Muscle layer of colon (tissue), 2 donors: Measurements from ENCODE around the gene PTPRD.

Source experiments
- H3K27ac ChIP-seq: one replicate; pipeline ENCODE4 v1.7.0; 2013; ENCODE audit warnings: low read depth, mild to moderate bottlenecking, low read length, moderate library complexity
- H3K27me3 ChIP-seq, 2 donors: one replicate each; pipeline ENCODE4 v1.7.0; 2013; ENCODE audit warnings: low read length in 2 of 2, mild to moderate bottlenecking in 2 of 2; ENCODE audit not compliant: insufficient read depth in 2 of 2, control insufficient read depth in 1 of 2
- H3K36me3 ChIP-seq: one replicate; pipeline ENCODE4 v1.7.0; 2013; ENCODE audit warnings: mild to moderate bottlenecking, low read length; ENCODE audit not compliant: insufficient read depth
- H3K4me1 ChIP-seq: one replicate; pipeline ENCODE4 v1.7.0; 2013; ENCODE audit warnings: mild to moderate bottlenecking, low read length; ENCODE audit not compliant: insufficient read depth
- H3K4me3 ChIP-seq, 2 donors: one replicate each; pipeline ENCODE4 v1.7.0; 2013; ENCODE audit warnings: low read length in 2 of 2, low read depth in 1 of 2, mild to moderate bottlenecking in 1 of 2, moderate library complexity in 1 of 2
- H3K9ac ChIP-seq: one replicate; pipeline ENCODE4 v1.7.0; 2013; ENCODE audit warnings: low read length
- H3K9me3 ChIP-seq: one replicate; pipeline ENCODE4 v1.7.0; 2013; ENCODE audit warnings: mild to moderate bottlenecking, low read length
- donor health status: abdominal sarcoma.
- donor health status: Adenocarcinoma of cecum.

PTPRD gene

DNA sequence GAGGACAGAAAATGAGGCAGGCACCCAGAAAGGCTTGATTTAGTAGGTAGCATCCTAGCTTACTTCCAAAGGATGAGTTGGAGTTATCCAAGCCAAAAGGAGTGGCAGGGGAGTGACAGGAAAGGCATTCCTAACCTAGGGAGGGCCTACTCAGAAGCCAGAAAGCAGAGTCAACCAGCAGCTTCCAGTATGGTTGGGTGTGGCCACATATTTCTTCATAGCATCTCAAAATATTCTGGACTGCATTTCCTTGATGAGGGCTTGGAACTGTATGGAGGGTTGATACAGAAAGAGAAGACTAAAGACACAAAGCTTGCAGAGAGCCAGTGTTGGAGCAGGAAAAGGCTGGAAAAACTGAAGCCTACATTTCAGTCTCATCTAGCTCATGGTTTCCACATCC is 2156.5 kb downstream of the PTPRD start:
- H3K4me3 ChIP-seq: no peak overlapping the region
- no peaks in the 10 kb centered on the region for H3K36me3 ChIP-seq
- H3K4me1 ChIP-seq: no peaks in the 10 kb centered on the region
- no peak overlapping the region for H3K9ac ChIP-seq
- H3K9me3 ChIP-seq: no peaks in the 10 kb centered on the region
- H3K27me3 ChIP-seq: no peaks in the 10 kb centered on the region
- H3K27ac ChIP-seq: no peak overlapping the region

DNA sequence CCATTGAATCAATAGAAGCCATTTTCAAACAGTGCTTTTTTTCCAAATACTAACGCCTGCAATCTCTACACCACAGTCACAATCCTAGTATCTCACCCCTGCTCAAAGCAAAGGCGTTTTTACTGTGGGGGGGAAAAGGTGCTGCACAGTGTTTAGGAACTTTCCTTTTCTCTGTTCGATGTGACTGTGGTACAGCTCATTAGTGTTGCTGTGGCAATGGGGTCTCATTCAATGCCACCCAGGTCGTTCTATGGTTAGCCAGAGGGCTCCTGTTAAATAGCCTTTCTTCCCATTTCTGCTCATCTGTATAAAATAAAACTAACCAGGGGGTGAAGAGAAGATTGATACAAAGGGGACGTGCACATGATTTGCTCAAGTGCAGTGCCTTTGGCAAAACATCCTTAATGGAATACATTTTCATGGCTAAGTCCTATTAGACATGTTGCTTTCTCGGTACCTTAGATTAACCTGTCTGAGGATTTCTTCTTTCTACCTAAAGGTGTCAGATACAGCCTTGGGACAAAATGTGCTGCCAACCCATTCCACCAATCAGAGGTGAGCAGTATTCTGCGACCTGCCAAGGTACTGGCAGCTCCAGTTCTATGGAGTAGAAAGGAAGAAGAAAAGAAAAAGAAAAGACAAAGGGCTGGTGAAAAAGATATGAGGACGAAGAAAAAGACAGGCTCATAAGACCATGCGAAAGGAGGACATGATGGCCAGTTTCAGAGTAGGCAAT is 2161.8 kb downstream of the PTPRD start:
- H3K36me3 ChIP-seq: no peaks in the 10 kb centered on the region
- H3K9ac ChIP-seq: no peak overlapping the region
- H3K9me3 ChIP-seq: no peaks in the 10 kb centered on the region
- H3K27ac ChIP-seq: no peak overlapping the region
- no peak overlapping the region for H3K4me3 ChIP-seq
- no peaks in the 10 kb centered on the region for H3K27me3 ChIP-seq
- no peaks in the 10 kb centered on the region for H3K4me1 ChIP-seq

DNA sequence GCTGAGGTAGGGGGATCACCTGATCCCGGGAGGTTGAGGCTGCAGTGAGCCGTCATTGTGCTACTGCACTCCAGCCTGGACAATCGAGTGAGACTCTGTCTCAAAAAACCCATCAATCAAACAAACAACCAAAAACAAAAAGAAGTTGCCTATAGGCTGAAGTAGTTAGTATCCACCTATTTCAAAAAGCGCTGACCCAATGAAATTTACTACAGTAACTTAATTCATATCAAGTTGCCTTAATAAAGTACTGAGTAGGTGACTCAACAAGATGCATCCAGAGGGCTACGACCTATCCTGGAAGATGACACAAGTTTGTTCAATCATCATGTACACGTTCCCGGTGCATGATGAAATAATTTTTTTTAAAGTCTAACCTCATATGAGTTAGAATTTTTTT is 2164.6 kb downstream of the PTPRD start:
- Histone ChIP-seq H3K27me3 (no peaks in the 10 kb centered on the region), H3K9ac (no peak overlapping the region), H3K4me1 (no peaks in the 10 kb centered on the region), H3K9me3 (no peaks in the 10 kb centered on the region), H3K36me3 (no peaks in the 10 kb centered on the region), H3K27ac (no peak overlapping the region), H3K4me3 (no peak overlapping the region)

DNA sequence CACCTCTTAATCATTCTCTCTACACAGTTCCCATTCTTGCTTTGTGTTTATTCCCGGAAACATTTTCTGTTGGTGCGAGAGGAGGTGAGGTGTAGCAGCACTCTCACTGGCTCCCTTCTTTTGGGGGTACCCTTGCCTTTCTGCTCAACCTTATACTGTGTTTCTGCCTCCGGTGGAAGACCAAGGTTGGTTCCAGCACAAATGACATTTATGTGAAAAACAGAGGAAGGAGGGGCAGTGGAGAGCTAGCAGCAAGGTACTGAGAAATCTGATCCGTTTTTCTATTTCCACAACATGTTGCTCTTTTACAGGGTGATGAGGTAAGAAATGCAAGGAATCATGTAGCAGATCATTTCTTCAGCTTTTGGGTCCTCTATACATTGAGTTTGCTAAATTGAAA is 2165.2 kb downstream of the PTPRD start:
- Histone ChIP-seq H3K27me3 (no peaks in the 10 kb centered on the region), H3K4me1 (no peaks in the 10 kb centered on the region), H3K27ac (no peak overlapping the region), H3K4me3 (no peak overlapping the region), H3K9ac (no peak overlapping the region), H3K36me3 (no peaks in the 10 kb centered on the region), H3K9me3 (no peaks in the 10 kb centered on the region)

DNA sequence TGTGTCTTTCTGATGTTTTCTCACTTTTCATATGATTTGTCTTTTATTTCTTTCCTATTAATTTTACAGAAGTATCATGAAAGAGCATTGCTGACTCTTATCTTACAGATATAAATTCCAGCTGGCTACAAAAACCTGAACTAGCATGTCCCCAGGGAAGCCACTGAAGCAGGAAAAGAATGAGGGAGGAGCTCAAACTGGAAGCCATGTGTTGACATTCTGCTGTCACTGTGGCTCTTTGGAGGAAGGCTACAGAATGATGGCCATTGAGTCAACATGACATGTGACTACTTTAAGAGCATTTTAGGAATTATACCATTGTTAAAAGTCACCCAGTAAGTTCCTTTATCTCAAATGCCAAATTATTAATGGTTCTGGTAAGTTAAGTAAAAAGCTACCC is 2174.9 kb downstream of the PTPRD start:
- Histone ChIP-seq H3K9ac (no peak overlapping the region), H3K36me3 (no peaks in the 10 kb centered on the region), H3K4me3 (no peak overlapping the region), H3K4me1 (no peaks in the 10 kb centered on the region), H3K9me3 (no peaks in the 10 kb centered on the region), H3K27ac (no peak overlapping the region), H3K27me3 (no peaks in the 10 kb centered on the region)

DNA sequence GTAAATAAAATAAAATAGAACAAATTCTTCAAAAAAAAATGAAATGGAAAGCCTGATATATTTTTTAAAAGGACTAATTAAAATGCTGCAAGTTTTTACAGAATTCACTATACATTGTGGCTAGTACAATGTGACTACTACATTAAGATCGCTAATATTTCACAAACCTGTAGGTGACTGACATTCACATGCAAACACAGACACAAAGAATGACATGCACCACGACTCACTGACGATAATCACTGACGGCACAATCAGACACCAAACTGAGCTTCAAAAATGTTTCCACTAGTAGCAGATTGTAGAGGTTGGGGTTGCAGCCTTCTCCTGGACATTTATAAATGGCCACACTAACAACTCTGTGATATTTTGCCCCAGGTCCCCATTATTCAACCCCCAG is 2175.5 kb downstream of the PTPRD start:
- Histone ChIP-seq H3K4me1 (no peaks in the 10 kb centered on the region), H3K27me3 (no peaks in the 10 kb centered on the region), H3K4me3 (no peak overlapping the region), H3K27ac (no peak overlapping the region), H3K36me3 (no peaks in the 10 kb centered on the region), H3K9ac (no peak overlapping the region), H3K9me3 (no peaks in the 10 kb centered on the region)

DNA sequence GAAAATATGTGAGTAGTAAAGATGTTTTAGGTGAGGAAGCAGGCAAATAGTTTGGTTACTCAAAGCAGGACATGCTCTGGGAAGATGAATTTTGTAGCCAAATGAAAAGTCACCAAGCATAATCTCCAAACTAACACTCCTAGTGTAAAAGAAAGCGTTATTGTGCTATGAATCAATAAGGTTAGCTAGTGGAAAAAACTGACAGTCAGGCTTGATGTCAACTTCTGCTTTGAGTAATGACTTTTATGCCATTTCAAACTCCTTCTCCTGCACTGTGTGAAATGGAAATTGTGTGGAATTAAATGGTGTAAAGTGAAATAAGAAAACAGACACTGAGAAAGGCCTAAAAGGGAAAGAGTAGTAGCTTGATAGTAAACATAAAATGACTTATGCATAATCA is 2176.0 kb downstream of the PTPRD start:
- no peak overlapping the region for H3K27ac ChIP-seq
- no peaks in the 10 kb centered on the region for H3K27me3 ChIP-seq
- H3K9ac ChIP-seq: no peak overlapping the region
- H3K4me3 ChIP-seq: no peak overlapping the region
- H3K36me3 ChIP-seq: no peaks in the 10 kb centered on the region
- H3K9me3 ChIP-seq: no peaks in the 10 kb centered on the region
- H3K4me1 ChIP-seq: no peaks in the 10 kb centered on the region

DNA sequence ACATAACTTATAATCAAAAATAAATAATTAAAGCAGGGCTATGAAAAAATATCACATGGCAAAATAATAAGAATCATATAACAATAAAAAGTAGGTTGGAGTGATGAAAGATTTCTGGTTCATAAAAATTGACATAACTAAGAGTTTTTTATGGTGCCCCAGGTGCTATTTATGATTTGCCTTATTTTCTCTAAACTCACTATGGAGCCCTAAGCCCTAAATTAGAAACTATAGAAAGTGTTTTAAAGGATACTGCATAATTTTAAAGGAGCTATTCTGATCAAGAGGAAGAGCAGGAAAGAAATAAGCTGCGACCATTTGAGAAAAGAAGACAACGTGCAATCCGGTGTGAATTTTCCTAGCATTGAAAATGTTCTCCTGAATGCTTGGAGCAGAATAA is 2178.2 kb downstream of the PTPRD start:
- no peaks in the 10 kb centered on the region for H3K4me1 ChIP-seq
- H3K36me3 ChIP-seq: no peaks in the 10 kb centered on the region
- no peak overlapping the region for H3K4me3 ChIP-seq

DNA sequence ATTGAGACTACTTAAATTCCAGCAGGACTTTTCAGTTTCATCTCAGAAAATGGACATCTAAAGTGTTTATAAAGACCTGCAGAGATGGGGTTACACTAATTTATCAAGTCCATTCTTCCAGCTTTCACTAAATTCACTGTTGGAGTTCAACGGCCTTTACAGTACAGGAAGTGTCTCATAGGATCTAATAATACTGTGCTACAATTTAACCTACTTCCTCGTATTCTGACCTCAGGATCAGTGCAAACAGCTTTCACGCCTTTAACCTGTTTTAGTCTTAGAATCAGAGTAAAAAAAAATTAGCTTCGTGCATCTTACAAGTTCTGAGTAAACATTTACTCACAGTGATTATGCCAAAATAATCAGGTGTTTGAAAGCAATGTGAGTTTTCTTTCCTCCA is 2180.6 kb downstream of the PTPRD start:
- no peaks in the 10 kb centered on the region for H3K4me1 ChIP-seq
- no peaks in the 10 kb centered on the region for H3K9me3 ChIP-seq
- H3K9ac ChIP-seq: no peak overlapping the region
- H3K27me3 ChIP-seq: no peaks in the 10 kb centered on the region
- H3K36me3 ChIP-seq: no peaks in the 10 kb centered on the region
- no peak overlapping the region for H3K27ac ChIP-seq
- no peak overlapping the region for H3K4me3 ChIP-seq

More for the DNA sequence above, 2178.2 kb downstream of the PTPRD start:
- no peak overlapping the region for H3K9ac ChIP-seq
- H3K9me3 ChIP-seq: no peaks in the 10 kb centered on the region
- H3K27me3 ChIP-seq: no peaks in the 10 kb centered on the region
- H3K27ac ChIP-seq: no peak overlapping the region

DNA sequence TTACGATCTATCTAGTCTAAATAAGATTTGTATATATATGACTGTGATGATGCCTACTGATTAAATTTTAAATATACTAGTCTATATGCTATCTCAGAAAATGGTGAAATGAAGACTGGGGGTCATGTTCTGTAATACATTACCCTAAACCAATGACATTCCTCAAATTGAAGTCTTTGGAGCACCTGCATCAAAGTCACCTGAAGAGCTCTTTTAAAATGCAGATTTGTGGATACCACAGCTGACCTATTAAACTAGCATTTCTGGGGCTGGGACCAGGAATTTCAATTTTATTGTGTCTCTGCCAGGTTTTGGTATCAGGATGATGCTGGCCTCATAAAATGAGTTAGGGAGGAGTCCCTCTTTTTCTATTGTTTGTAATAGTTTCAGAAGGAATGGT is 2181.3 kb downstream of the PTPRD start:
- H3K9me3 ChIP-seq: no peaks in the 10 kb centered on the region
- H3K36me3 ChIP-seq: no peaks in the 10 kb centered on the region
- no peaks in the 10 kb centered on the region for H3K27me3 ChIP-seq
- H3K4me1 ChIP-seq: no peaks in the 10 kb centered on the region
- H3K27ac ChIP-seq: no peak overlapping the region
- no peak overlapping the region for H3K4me3 ChIP-seq
- H3K9ac ChIP-seq: no peak overlapping the region

DNA sequence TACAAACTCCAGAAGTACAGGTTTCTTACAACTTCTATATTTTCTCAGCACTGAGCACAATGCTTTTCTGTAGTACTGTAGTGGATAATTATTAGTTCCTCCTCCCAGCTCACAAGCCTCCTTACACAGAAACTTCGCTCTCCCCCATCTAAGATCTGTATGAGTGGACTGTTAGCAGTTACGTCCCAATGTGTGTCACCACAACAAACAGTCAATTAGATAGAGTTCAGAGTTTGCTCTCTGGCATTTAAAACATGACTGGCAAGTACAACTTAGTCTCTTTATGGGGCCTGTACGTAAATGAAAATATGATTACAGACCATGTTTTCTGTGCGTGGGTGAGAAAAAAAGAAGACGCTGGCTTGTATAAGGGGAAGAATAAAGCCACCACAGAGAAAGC is 2181.9 kb downstream of the PTPRD start:
- Histone ChIP-seq H3K27ac (no peak overlapping the region), H3K4me1 (no peaks in the 10 kb centered on the region), H3K4me3 (no peak overlapping the region), H3K36me3 (no peaks in the 10 kb centered on the region), H3K9ac (no peak overlapping the region), H3K9me3 (no peaks in the 10 kb centered on the region), H3K27me3 (no peaks in the 10 kb centered on the region)

DNA sequence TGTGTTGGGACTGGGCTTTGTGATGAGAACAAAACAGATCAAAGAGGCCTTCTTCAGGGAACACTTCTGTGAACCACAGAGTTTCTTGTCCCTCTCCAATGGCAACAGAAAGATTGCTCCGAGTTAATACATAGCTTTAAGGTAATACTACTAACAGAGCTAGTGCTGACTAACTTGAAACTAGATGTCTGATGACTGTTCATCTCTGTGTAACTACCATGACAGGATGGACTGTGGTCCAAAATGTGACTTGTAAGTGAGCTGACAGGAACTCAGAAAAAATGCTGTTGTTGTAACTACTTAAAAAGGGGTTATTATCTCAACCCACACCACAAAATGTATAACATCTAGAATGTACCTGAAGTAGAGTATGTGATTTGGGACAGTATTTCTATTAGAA is 2183.0 kb downstream of the PTPRD start:
- Histone ChIP-seq H3K9me3 (no peaks in the 10 kb centered on the region), H3K4me1 (no peaks in the 10 kb centered on the region), H3K27me3 (no peaks in the 10 kb centered on the region), H3K36me3 (no peaks in the 10 kb centered on the region), H3K9ac (no peak overlapping the region), H3K4me3 (no peak overlapping the region), H3K27ac (no peak overlapping the region)
